ENCODE data around the gene BAMBI.

BAMBI gene

DNA sequence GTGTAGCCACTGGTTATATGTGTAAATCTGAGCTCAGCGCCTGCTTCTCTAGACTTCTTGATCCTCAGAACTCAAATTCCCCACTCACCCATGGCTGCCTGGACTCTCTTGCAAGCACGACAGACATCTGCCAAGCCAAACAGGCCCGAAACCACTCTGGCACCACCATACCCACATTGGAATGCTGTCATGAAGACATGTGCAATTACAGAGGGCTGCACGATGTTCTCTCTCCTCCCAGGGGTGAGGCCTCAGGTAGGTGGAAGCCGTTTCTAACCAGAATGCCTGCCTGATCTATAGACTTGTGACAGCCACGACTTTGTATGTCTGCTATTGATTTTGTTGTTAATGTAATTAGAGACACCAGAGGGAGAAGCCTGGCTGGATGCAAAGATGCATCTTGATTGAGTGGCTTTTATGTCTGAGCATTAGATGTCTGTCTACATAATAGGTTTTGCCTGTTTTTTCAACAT is 4.0 kb downstream of the BAMBI start:
- FAIRE-seq (no peak), DNase-seq (ENCODE audit: insufficient read length, low spot score) (no peak)
- TF ChIP-seq SPI1 (IDR thresholded peaks at IDR 0.05; ENCODE audit: low read depth, low read length) (no peak), POU2F2 (IDR thresholded peaks at IDR 0.05; ENCODE audit: low read depth, low read length) (no peak), POLR2A (IDR thresholded peaks at IDR 0.05; ENCODE audit: low read depth, low read length) (no peak), TAF1 (IDR thresholded peaks at IDR 0.05; ENCODE audit: low read depth, low read length) (no peak), PAX5 (IDR thresholded peaks at IDR 0.05; ENCODE audit: insufficient read depth, low read length, severe bottlenecking) (no peak), POLR2AphosphoS5 (IDR thresholded peaks at IDR 0.05; ENCODE audit: low read depth, low read length) (no peak)

- TF ChIP-seq TAF1 (IDR thresholded peaks at IDR 0.05; ENCODE audit: low read depth, low read length) (no peak), SPI1 (IDR thresholded peaks at IDR 0.05; ENCODE audit: low read depth, low read length) (no peak), PAX5 (IDR thresholded peaks at IDR 0.05; ENCODE audit: insufficient read depth, low read length, severe bottlenecking) (no peak), POLR2A (IDR thresholded peaks at IDR 0.05; ENCODE audit: low read depth, low read length) (no peak), POU2F2 (IDR thresholded peaks at IDR 0.05; ENCODE audit: low read depth, low read length) (no peak), POLR2AphosphoS5 (IDR thresholded peaks at IDR 0.05; ENCODE audit: low read depth, low read length) (no peak)
- DNase-seq (ENCODE audit: insufficient read length, low spot score) (no peak), FAIRE-seq (no peak)
These were observed 4.8 kb downstream of the BAMBI start for GRCh38 chr10:28681928-28682750.

DNA sequence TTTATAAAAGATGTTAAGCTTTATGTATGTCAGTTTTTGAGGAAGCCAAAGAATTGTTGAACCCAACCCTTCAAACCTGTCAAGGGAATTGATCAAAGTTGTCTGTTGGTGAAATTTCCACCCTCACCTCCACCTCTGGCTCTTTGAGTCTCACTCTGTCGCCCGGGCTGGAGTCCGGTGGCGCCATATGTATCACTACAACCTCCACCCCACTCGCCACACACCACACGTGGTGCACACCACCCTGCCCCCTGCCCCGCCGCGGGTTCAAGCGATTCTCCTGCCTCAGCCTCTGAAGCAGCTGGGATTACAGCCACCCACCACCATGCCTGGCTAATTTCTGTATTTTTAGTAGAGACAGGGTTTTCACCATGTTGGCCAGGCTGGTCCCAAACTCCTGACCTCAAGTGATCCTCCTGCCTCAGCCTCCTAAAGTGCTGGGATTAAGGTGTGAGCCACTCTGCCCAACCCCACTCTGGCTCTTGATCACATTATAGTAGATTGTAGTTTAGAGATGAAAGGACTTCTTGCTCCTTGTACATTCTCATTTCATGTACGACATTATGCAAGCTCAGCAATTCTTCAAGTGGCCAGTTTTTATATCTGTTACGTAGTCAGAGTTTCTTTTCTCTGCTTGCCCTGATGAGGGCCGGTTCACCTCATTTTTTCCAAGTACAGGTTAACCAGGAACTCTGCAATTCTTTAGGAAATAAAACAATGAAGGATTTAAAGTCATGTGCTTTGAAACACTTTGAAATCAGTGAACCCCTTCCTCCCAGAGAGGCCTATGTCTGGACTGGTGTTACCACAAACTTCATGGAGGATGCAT is 7.0 kb downstream of the BAMBI start:
- DNase-seq (ENCODE audit: insufficient read length, low spot score) (no peak), FAIRE-seq (no peak)
- TF ChIP-seq POLR2A (IDR thresholded peaks at IDR 0.05; ENCODE audit: low read depth, low read length) (no peak), SPI1 (IDR thresholded peaks at IDR 0.05; ENCODE audit: low read depth, low read length) (no peak), POU2F2 (IDR thresholded peaks at IDR 0.05; ENCODE audit: low read depth, low read length) (no peak), PAX5 (IDR thresholded peaks at IDR 0.05; ENCODE audit: insufficient read depth, low read length, severe bottlenecking) (no peak), TAF1 (IDR thresholded peaks at IDR 0.05; ENCODE audit: low read depth, low read length) (no peak), POLR2AphosphoS5 (IDR thresholded peaks at IDR 0.05; ENCODE audit: low read depth, low read length) (no peak)

GRCh38 chr10:28684986-28685580 is 7.8 kb downstream of the BAMBI start:
- TF ChIP-seq POLR2AphosphoS5 (IDR thresholded peaks at IDR 0.05; ENCODE audit: low read depth, low read length) (no peak), POU2F2 (IDR thresholded peaks at IDR 0.05; ENCODE audit: low read depth, low read length) (no peak), PAX5 (IDR thresholded peaks at IDR 0.05; ENCODE audit: insufficient read depth, low read length, severe bottlenecking) (no peak), POLR2A (IDR thresholded peaks at IDR 0.05; ENCODE audit: low read depth, low read length) (no peak)
- DNase-seq (ENCODE audit: insufficient read length, low spot score) (no peak), FAIRE-seq (no peak)

- FAIRE-seq (no peak), DNase-seq (ENCODE audit: insufficient read length, low spot score) (no peak)
- TF ChIP-seq POLR2AphosphoS5 (IDR thresholded peaks at IDR 0.05; ENCODE audit: low read depth, low read length) (no peak), POU2F2 (IDR thresholded peaks at IDR 0.05; ENCODE audit: low read depth, low read length) (no peak), PAX5 (IDR thresholded peaks at IDR 0.05; ENCODE audit: insufficient read depth, low read length, severe bottlenecking) (no peak), SPI1 (IDR thresholded peaks at IDR 0.05; ENCODE audit: low read depth, low read length) (no peak), POLR2A (IDR thresholded peaks at IDR 0.05; ENCODE audit: low read depth, low read length) (no peak), TAF1 (IDR thresholded peaks at IDR 0.05; ENCODE audit: low read depth, low read length) (no peak)
These were observed 8.4 kb downstream of the BAMBI start for GRCh38 chr10:28685717-28686116.

DNA sequence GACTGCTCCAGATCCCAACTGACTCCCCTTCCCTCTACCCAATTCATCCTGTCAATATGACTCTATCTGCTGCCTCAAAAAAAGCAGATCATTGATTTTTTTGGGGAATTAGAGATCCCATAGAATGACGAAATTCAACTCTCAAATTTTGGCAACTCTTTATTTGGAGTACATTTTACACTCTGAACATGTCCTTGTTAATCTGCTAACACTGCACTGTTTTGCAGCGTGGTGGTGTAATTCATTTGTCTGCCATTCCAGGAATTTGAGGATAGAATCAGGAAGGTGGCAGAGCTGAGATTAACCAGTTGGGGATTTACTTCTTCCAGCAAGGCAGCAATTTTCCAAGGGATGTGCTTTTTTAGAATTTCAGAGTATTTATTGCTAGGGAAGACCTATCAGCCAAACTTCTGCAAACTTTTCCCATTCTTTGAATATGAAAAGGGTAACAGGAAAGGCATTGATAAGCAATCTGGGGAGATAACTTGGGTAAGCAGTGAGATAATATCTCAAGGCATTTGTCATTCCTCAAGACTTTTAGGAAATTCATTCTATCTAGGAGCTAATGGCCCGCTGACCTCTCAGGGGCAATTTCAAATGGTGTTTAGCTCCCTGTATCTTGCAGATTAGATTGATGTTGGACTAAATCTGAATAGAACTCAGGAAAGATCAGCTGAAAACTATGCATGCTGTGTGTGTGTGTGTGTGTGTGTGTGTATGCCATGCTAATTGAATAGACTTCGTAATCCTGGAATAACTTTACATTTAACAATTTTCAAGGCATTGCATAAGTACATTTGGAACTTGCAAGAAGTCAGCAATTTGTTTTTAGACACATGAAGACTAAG is 9.7 kb downstream of the BAMBI start:
- FAIRE-seq, result no peak
- DNase-seq (ENCODE audit: insufficient read length, low spot score), result no peak
- no peak for TF ChIP-seq TAF1 (IDR thresholded peaks at IDR 0.05; ENCODE audit: low read depth, low read length)

DNA sequence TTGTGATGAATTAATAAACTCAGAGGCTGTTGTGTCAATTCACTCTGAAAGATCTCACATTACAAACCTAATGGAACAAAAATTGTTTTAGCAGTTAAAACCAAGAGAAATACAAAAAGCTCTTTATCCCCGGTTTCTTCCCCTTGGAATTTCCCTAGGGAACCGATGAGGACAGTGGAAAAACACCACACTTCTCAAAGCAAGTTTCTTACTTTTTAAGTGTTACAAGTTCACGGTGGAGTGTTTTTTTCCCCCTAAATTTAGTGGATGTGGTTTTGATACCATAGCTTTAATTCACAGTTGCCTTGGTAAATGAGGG is 10.3 kb downstream of the BAMBI start:
- TF ChIP-seq POLR2AphosphoS5 (IDR thresholded peaks at IDR 0.05; ENCODE audit: low read depth, low read length), result no peak
- TF ChIP-seq TAF1 (IDR thresholded peaks at IDR 0.05; ENCODE audit: low read depth, low read length), result no peak
- no peak for TF ChIP-seq PAX5 (IDR thresholded peaks at IDR 0.05; ENCODE audit: insufficient read depth, low read length, severe bottlenecking)
- TF ChIP-seq POLR2A (IDR thresholded peaks at IDR 0.05; ENCODE audit: low read depth, low read length), result no peak
- no peak for TF ChIP-seq SPI1 (IDR thresholded peaks at IDR 0.05; ENCODE audit: low read depth, low read length)
- no peak for TF ChIP-seq POU2F2 (IDR thresholded peaks at IDR 0.05; ENCODE audit: low read depth, low read length)
- no peak for FAIRE-seq
- DNase-seq (ENCODE audit: insufficient read length, low spot score), result no peak

GRCh38 chr10:28690545-28690944 is 13.2 kb downstream of the BAMBI start:
- FAIRE-seq, result no peak
- no peak for DNase-seq (ENCODE audit: insufficient read length, low spot score)
- TF ChIP-seq POU2F2 (IDR thresholded peaks at IDR 0.05; ENCODE audit: low read depth, low read length) (no peak), SPI1 (IDR thresholded peaks at IDR 0.05; ENCODE audit: low read depth, low read length) (no peak), POLR2A (IDR thresholded peaks at IDR 0.05; ENCODE audit: low read depth, low read length) (no peak), POLR2AphosphoS5 (IDR thresholded peaks at IDR 0.05; ENCODE audit: low read depth, low read length) (no peak), TAF1 (IDR thresholded peaks at IDR 0.05; ENCODE audit: low read depth, low read length) (no peak), PAX5 (IDR thresholded peaks at IDR 0.05; ENCODE audit: insufficient read depth, low read length, severe bottlenecking) (no peak)
